Ascending aorta (tissue), 2 donors: ENCODE measurements around the gene SH3YL1. TPM values are rescaled to one million over a fixed set of nuclear protein-coding genes. Genes with fewer than 3 reads are reported as not detected.

ENCODE experiments used
- DNase-seq, 2 donors: peaks; one replicate each; pipeline ENCODE4 v3.0.0-alpha.2; 2019; ENCODE audit warnings: low spot score in 2 of 2
- H3K27ac ChIP-seq, 2 donors: fragments of 200-600 bp; sonication (generic); one replicate each; pipeline ENCODE4 v1.5.1; 2016 to 2017; ENCODE audit warnings: mild to moderate bottlenecking in 1 of 2
- H3K27me3 ChIP-seq: fragments of 200-600 bp; sonication (generic); one replicate; pipeline ENCODE4 v1.5.1; 2017
- H3K36me3 ChIP-seq, 2 donors: fragments of 200-600 bp; sonication (generic); one replicate each; pipeline ENCODE4 v1.5.1; 2016
- H3K4me1 ChIP-seq, 2 donors: fragments of 200-600 bp; sonication (generic); one replicate each; pipeline ENCODE4 v1.5.1; 2016 to 2017; ENCODE audit warnings: mild to moderate bottlenecking in 1 of 2
- H3K4me3 ChIP-seq, 2 donors: fragments of 200-600 bp; sonication (generic); one replicate each; pipeline ENCODE4 v1.5.1; 2016 to 2017; ENCODE audit warnings: mild to moderate bottlenecking in 1 of 2
- H3K9me3 ChIP-seq, 2 donors: fragments of 200-600 bp; sonication (generic); one replicate each; pipeline ENCODE4 v1.5.1; 2016
- intact Hi-C: fragments of 100-400 bp; cut with DNase I; formaldehyde crosslinking; loops from one replicate; pipeline ENCODE4 v1.15.1; 2023
- total RNA-seq: library from RNA; depleted of rRNA; stranded (reverse); fragments of >200 nt; gene quantifications from one replicate; pipeline ENCODE4 v1.1.0, GENCODE V29; 2016
- TF ChIP-seq, protein P1 (sequence below), 3 experiments: fragments of 200-600 bp in 2 of 3; fragments of 450-650 bp in 1 of 3; sonication (generic) in 2 of 3; IDR thresholded peaks; one replicate each; pipeline ENCODE4 v1.5.1; 2016 to 2019; ENCODE audit warnings: antibody characterized with exemption in 3 of 3, mild to moderate bottlenecking in 1 of 3, moderate library complexity in 1 of 3

The SH3YL1 gene
- total RNA-seq, 1 donor from 2014 or later = 3.0 TPM

DNA sequence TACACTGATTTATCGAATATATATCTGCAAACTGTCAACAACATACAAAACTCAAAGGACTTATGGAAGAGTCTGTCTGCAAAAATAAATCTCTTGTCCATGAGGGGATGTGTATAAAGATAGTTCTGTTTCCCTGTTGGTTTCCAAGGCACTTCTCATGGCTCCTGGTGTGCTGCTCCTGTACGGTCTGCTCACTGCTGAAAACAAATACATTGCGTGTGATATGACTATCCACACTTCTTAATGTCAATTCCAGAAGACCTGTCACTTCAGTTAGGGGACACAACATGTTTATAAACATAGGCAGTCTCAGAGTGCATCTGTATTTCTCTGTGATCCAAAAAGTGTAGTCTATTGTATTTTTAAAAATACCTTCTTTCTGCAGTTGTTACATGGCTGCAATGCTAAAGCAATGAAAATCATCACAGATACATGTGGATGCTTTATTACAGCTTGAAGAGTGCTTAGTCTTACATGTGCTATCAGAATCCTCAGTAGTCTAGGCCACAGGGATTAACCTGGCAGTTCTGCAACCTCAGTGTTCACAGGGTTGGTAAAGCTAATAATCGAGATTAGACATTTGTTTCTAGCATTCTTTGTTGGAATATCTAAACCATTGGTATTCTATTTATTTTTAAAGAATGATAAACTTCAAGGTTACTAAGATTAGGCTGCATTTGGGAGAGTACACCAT lies 16.3 kb upstream of the SH3YL1 start:
- intact Hi-C loops = no loop called here
- peaks cover 0 to 9% of the 10 kb centered on the region in 2 donors for H3K4me1 ChIP-seq
- no peak for DNase-seq
- no peaks in the 10 kb centered on the region for H3K27me3 ChIP-seq
- no peak overlapping the region for H3K4me3 ChIP-seq
- H3K9me3 ChIP-seq = no peaks in the 10 kb centered on the region
- H3K36me3 ChIP-seq = peaks cover 31 to 67% of the 10 kb centered on the region in 2 donors
- TF ChIP-seq, protein P1, sequence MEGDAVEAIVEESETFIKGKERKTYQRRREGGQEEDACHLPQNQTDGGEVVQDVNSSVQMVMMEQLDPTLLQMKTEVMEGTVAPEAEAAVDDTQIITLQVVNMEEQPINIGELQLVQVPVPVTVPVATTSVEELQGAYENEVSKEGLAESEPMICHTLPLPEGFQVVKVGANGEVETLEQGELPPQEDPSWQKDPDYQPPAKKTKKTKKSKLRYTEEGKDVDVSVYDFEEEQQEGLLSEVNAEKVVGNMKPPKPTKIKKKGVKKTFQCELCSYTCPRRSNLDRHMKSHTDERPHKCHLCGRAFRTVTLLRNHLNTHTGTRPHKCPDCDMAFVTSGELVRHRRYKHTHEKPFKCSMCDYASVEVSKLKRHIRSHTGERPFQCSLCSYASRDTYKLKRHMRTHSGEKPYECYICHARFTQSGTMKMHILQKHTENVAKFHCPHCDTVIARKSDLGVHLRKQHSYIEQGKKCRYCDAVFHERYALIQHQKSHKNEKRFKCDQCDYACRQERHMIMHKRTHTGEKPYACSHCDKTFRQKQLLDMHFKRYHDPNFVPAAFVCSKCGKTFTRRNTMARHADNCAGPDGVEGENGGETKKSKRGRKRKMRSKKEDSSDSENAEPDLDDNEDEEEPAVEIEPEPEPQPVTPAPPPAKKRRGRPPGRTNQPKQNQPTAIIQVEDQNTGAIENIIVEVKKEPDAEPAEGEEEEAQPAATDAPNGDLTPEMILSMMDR (IDR thresholded peaks at IDR 0.05) = no peak
- no peak overlapping the region for H3K27ac ChIP-seq

DNA sequence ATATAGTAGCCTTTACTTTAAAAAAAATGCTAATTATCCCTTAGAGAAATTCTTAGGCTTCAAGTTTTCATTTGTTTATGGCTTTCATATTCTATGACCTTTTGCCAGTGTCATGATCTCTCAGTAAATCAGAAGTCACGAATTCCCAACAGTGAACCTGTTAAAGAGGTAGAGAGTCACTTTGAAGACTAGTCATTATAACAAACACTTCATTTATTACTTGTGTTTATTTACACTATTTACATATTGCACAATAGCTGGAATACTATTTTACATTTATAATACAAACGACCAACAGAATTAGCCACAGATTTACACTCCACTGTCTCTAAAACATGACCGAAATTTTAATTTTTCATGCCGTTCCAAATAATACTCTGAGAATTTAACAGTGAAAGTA lies 15.5 kb upstream of the SH3YL1 start:
- TF ChIP-seq, protein P1 (IDR thresholded peaks at IDR 0.05) = no peak
- no peaks in the 10 kb centered on the region for H3K27me3 ChIP-seq
- intact Hi-C loops = no loop called here
- no peaks in the 10 kb centered on the region for H3K9me3 ChIP-seq
- H3K4me3 ChIP-seq = no peak overlapping the region
- no peak for DNase-seq
- H3K4me1 ChIP-seq = peaks cover 0 to 2% of the 10 kb centered on the region in 2 donors
- no peak overlapping the region for H3K27ac ChIP-seq
- H3K36me3 ChIP-seq = peaks cover 31 to 67% of the 10 kb centered on the region in 2 donors

DNA sequence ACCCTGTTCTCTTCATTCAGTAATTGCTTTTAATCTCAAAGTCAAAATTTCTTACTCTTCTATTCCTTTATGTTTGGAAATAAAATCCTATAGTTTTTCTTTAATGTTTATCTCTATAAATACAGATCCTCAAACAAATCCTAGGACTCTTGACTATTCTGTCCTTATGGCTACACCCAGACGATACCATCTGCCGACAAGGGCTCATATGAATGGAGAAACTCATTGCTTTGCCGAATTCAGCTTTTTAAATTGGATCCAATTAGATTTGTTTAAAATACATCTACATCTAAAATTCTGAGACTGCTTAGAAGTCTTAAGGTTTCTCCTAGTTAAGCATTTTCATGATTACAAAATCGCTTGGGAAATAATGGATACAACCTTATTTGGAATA lies 15.1 kb upstream of the SH3YL1 start:
- Histone ChIP-seq H3K9me3 (no peaks in the 10 kb centered on the region), H3K36me3 (peaks cover 31 to 67% of the 10 kb centered on the region in 2 donors), H3K27ac (peak overlapping the region in 1 of 2 donors; percentile 14), H3K4me3 (no peak overlapping the region), H3K4me1 (no peaks in the 10 kb centered on the region), H3K27me3 (no peaks in the 10 kb centered on the region)
- TF ChIP-seq, protein P1 (IDR thresholded peaks at IDR 0.05) = no peak
- intact Hi-C loops = no loop called here
- DNase-seq = no peak

DNA sequence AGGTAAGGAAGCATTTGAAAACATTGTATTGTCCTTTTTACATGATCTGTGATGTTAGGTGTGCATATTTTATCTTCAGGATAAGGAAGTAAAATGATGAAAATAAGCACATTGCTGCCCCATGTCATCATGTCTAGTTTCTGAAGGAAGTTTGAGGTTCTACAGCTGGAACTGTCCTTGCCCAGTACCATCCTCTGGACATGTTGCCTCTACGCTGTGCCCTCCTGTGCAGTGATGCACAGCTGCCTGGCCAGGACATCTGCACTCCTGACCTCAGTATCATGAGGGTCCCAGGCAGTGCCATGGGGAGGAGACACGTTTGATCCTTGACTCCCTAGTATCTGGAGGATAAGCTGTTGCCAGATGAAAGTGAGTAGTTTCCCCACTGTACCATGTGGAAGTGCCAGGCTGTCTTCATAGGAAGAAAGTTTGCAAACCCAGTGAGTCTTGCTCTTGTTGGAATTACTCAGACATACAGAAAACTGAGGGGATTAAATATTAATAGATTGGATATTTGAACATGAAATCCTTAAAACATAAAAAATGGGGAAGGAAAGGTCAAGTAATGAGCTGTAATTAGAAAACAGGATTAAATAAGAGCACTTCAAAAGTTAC lies 14.6 kb upstream of the SH3YL1 start:
- Histone ChIP-seq H3K9me3 (no peaks in the 10 kb centered on the region), H3K4me3 (no peak overlapping the region), H3K36me3 (peaks cover 31 to 69% of the 10 kb centered on the region in 2 donors), H3K27ac (peak overlapping the region in 1 of 2 donors; percentile 14), H3K27me3 (no peaks in the 10 kb centered on the region), H3K4me1 (no peaks in the 10 kb centered on the region)
- intact Hi-C loops = no loop called here
- DNase-seq = no peak
- TF ChIP-seq, protein P1 (IDR thresholded peaks at IDR 0.05) = no peak

DNA sequence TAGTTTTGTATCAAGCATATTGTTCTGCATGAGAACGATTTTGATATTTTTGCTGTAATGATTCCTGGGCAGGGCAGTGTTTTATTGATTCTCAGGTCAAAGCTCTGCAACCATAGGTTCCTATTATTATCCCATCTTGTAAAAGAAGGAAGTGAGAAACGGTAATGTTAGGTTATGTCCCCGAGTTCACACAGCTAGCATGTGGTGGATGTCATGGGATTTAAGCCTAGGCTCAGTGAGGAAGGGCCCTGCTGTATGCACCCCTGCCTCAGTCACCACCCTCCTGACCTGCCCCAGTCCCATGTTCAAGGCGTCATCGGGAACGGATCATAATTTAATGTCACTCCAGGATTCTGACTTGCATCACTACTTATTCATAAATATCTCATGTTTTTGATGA lies 11.6 kb upstream of the SH3YL1 start:
- H3K4me1 ChIP-seq = no peaks in the 10 kb centered on the region
- TF ChIP-seq, protein P1 (IDR thresholded peaks at IDR 0.05) = no peak
- no peaks in the 10 kb centered on the region for H3K9me3 ChIP-seq
- DNase-seq = no peak
- H3K27ac ChIP-seq = no peak overlapping the region
- peaks cover 18 to 57% of the 10 kb centered on the region in 2 donors for H3K36me3 ChIP-seq
- H3K4me3 ChIP-seq = no peak overlapping the region
- intact Hi-C loops = no loop called here
- H3K27me3 ChIP-seq = no peaks in the 10 kb centered on the region
